NCI-H748 (cell line): ENCODE data around the gene IGFBP2.

Experiments used
- DNase-seq: peaks from one replicate; lab custom pipeline; 2025; ENCODE audit not compliant: unreplicated experiment; lab: John Stamatoyannopoulos, UW

Gene IGFBP2

GRCh38 chr2:216615298-216616082 is 17.7 kb upstream of the IGFBP2 start:
- peak; percentile 12 for DNase-seq

- no peak for DNase-seq
These were observed 17.0 kb upstream of the IGFBP2 start for GRCh38 chr2:216616083-216616678.

- DNase-seq: no peak
These were observed 15.9 kb upstream of the IGFBP2 start for GRCh38 chr2:216617159-216617815.

- DNase-seq: no peak
These were observed 14.4 kb upstream of the IGFBP2 start for GRCh38 chr2:216618785-216619184.

GRCh38 chr2:216619411-216620393 is 13.5 kb upstream of the IGFBP2 start:
- peak; percentile 87 for DNase-seq

GRCh38 chr2:216620786-216621185 is 12.4 kb upstream of the IGFBP2 start:
- DNase-seq: no peak

GRCh38 chr2:216621292-216621691 is 11.9 kb upstream of the IGFBP2 start:
- peak; percentile 36 for DNase-seq

GRCh38 chr2:216622526-216622925 is 10.7 kb upstream of the IGFBP2 start:
- no peak for DNase-seq

- no peak for DNase-seq
These were observed 9.0 kb upstream of the IGFBP2 start for GRCh38 chr2:216624251-216624650.

GRCh38 chr2:216626168-216626874 is 6.9 kb upstream of the IGFBP2 start:
- no peak for DNase-seq

GRCh38 chr2:216626875-216627245 is 6.4 kb upstream of the IGFBP2 start:
- DNase-seq: no peak

GRCh38 chr2:216629784-216630183 is 3.4 kb upstream of the IGFBP2 start:
- no peak for DNase-seq

GRCh38 chr2:216632346-216632951 is 771 bp upstream of the IGFBP2 start:
- DNase-seq: peak; percentile 58

- peak; percentile 69 for DNase-seq
These were observed 573 bp downstream of the IGFBP2 start for GRCh38 chr2:216633616-216634369.

GRCh38 chr2:216634370-216635148 is 1.3 kb downstream of the IGFBP2 start:
- DNase-seq: peak; percentile 46

GRCh38 chr2:216635171-216635570 is 2.0 kb downstream of the IGFBP2 start:
- DNase-seq: no peak

GRCh38 chr2:216635701-216636550 is 2.7 kb downstream of the IGFBP2 start:
- DNase-seq: no peak
